ENCODE data around the gene BPIFB6. TPM values are rescaled to one million over a fixed set of nuclear protein-coding genes. Genes with fewer than 3 reads are reported as not detected.

BPIFB6 gene
- polyA plus RNA-seq, 4 donors: 0.09 TPM; not detected in 3

DNA sequence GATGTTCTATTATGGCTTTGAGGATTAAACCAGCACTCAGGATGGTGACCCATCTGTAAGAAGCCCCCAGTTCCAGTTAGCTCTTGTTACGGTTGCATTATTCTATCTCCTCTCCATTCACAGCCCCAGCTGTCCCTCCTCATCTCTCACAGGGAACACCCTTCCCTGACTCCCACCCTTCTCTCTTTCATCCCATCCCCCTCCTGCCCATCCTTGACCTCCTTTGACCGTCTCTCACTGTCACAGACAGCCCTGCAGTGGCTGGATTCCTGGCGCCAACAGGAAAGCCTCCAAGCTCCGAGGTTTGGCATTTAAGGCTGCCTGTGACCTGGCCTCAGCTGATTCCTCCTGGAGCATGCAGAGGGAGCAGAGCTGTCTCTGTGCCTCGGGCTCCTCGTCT, 43.8 kb downstream of the BPIFB6 start:
- Histone ChIP-seq H3K4me1 (ENCODE audit: control insufficient read depth in 3 of 3, insufficient read depth in 2 of 3, low read depth in 1 of 3, low read length in 2 of 3) (no peaks in the 10 kb centered on the region), H3K36me3 (ENCODE audit: control insufficient read depth in 3 of 3, insufficient read depth in 2 of 3, low read depth in 1 of 3, low read length in 3 of 3) (no peaks in the 10 kb centered on the region), H3K9me3 (ENCODE audit: control insufficient read depth in 2 of 2, insufficient read depth in 1 of 2, low read depth in 1 of 2, low read length in 1 of 2) (no peaks in the 10 kb centered on the region), H3K27ac (ENCODE audit: low read depth in 1 of 3, low read length in 2 of 3) (no peak overlapping the region), H3K27me3 (ENCODE audit: control insufficient read depth in 3 of 3, insufficient read depth in 3 of 3, low read length in 3 of 3) (no peaks in the 10 kb centered on the region), H3K4me3 (ENCODE audit: low read depth in 1 of 3, low read length in 3 of 3) (no peak overlapping the region)
- WGBS, 3 donors: 54 to 67% (median 59%) methylated on average over 6 of the region's 6 CpGs
- DNase-seq (no peak), FAIRE-seq (no peak)

DNA sequence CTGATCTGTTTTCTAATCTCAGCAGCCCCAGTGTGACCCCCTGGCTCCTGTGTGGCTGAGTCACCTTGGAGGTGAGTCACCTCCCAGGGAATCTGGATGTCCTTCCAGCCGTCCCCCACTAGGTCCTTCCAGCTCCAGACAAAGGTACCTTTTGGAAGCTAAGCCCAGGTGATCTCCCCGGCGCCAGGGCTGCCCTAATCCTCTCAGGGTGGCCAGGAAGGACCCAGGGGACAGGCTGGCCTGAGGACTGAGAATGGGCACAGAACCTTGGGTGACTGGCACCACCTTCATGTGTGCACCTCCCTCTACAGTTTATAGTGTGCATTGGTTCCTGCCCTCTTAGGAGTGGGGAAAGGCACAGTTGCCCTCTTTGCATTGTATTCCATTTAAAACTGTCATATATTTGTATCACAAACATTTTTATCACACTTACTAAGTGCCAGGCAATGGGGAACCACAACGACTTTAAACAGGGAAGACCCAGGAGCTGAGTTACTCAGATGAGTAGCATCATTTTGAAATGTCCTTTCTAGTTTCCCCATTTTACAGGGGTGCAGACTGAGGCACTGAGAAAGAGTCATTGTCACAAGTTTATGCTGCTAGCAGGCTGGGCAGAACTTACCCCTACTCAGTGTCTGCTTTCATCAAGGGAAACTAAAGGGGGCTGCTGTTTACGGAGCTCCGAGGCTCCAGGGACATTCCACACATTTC, 45.4 kb downstream of the BPIFB6 start:
- DNase-seq (no peak), FAIRE-seq (no peak)
- Histone ChIP-seq H3K4me3 (ENCODE audit: low read depth in 1 of 3, low read length in 3 of 3) (no peak overlapping the region), H3K9me3 (ENCODE audit: control insufficient read depth in 2 of 2, insufficient read depth in 1 of 2, low read depth in 1 of 2, low read length in 1 of 2) (no peaks in the 10 kb centered on the region), H3K27ac (ENCODE audit: low read depth in 1 of 3, low read length in 2 of 3) (no peak overlapping the region), H3K4me1 (ENCODE audit: control insufficient read depth in 3 of 3, insufficient read depth in 2 of 3, low read depth in 1 of 3, low read length in 2 of 3) (no peaks in the 10 kb centered on the region), H3K36me3 (ENCODE audit: control insufficient read depth in 3 of 3, insufficient read depth in 2 of 3, low read depth in 1 of 3, low read length in 3 of 3) (no peaks in the 10 kb centered on the region), H3K27me3 (ENCODE audit: control insufficient read depth in 3 of 3, insufficient read depth in 3 of 3, low read length in 3 of 3) (no peaks in the 10 kb centered on the region)
- WGBS, 3 donors: 36 to 65% (median 52%) methylated on average over 6 of the region's 6 CpGs

DNA sequence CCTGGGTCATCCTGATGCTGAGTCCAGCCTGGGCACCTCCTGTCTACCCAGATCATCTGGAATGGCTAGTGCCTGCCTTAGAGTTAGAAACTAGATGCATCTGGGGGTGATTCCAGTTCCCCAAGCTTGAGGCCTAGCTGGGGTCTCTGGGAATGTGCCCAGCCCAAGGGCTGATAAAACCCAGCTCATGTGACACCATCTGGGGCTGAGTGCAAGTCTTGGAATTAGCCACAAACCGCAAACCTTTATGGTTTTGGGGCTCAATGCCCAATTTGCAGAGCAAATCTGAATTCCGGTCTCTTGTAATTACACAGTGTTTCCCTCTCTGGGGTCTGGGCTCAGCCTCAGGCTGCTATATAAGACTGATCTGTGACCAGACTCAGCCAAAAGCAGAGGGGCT, 47.8 kb downstream of the BPIFB6 start, which contains the start of gene BPIFB4:
BPIFB4 (plus strand) TSS at position 385 of the 400 bp plus-strand sequence. CDS start 1,884 bp downstream, outside the sequence.
- H3K27ac ChIP-seq (ENCODE audit: low read depth in 1 of 3, low read length in 2 of 3): no peak within 1 kb of the TSS
- H3K36me3 ChIP-seq (ENCODE audit: control insufficient read depth in 3 of 3, insufficient read depth in 2 of 3, low read depth in 1 of 3, low read length in 3 of 3): no peaks in the 10 kb centered on the region
- H3K4me3 ChIP-seq (ENCODE audit: low read depth in 1 of 3, low read length in 3 of 3): no peak within 1 kb of the TSS
- DNase-seq (no peak), FAIRE-seq (no peak)
- H3K27me3 ChIP-seq (ENCODE audit: control insufficient read depth in 3 of 3, insufficient read depth in 3 of 3, low read length in 3 of 3): no peaks in the 10 kb centered on the region
- 68 to 80% (median 69%) methylated on average over 2 of the region's 2 CpGs for WGBS, 3 donors
- no peaks in the 10 kb centered on the region for H3K4me1 ChIP-seq (ENCODE audit: control insufficient read depth in 3 of 3, insufficient read depth in 2 of 3, low read depth in 1 of 3, low read length in 2 of 3)
- no peaks in the 10 kb centered on the region for H3K9me3 ChIP-seq (ENCODE audit: control insufficient read depth in 2 of 2, insufficient read depth in 1 of 2, low read depth in 1 of 2, low read length in 1 of 2)

DNA sequence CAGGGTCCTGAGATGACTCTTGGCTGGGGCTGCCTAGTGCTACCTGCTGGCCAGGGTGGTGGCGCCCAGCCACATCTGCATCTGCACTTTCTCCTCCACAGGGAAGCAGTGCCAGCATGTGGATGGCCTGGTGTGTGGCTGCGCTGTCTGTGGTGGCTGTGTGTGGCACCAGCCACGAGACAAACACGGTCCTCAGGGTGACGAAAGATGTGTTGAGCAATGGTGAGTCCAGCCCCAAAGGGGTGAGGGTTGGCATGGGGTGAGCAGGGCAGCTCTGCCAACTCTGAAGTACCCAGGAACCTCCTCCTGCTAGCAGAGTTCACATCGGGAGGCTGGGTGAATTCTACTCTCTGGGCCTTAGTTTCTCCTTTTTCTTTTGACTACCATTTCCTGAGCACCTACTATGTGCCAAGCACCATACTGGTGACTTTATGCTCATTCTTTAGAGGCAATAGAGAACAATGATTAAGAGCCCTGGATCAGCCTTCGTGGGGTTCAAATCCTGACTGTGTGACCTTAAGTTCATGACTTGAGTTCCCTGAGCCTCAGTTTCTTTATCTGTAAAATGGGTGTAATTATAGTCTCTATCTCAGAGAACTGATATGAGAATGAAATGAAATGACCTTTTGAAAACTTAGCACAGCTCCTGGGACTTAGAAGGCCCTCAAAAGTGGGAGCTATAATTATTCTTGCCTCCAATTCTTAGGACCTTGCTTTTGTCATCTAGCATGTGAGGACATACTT, 50.1 kb downstream of the BPIFB6 start:
- DNase-seq: no peak
- FAIRE-seq: no peak
- no peaks in the 10 kb centered on the region for H3K9me3 ChIP-seq (ENCODE audit: control insufficient read depth in 2 of 2, insufficient read depth in 1 of 2, low read depth in 1 of 2, low read length in 1 of 2)
- H3K4me1 ChIP-seq (ENCODE audit: control insufficient read depth in 3 of 3, insufficient read depth in 2 of 3, low read depth in 1 of 3, low read length in 2 of 3): no peaks in the 10 kb centered on the region
- H3K27me3 ChIP-seq (ENCODE audit: control insufficient read depth in 3 of 3, insufficient read depth in 3 of 3, low read length in 3 of 3): no peaks in the 10 kb centered on the region
- H3K4me3 ChIP-seq (ENCODE audit: low read depth in 1 of 3, low read length in 3 of 3): no peak overlapping the region
- no peak overlapping the region for H3K27ac ChIP-seq (ENCODE audit: low read depth in 1 of 3, low read length in 2 of 3)
- no peaks in the 10 kb centered on the region for H3K36me3 ChIP-seq (ENCODE audit: control insufficient read depth in 3 of 3, insufficient read depth in 2 of 3, low read depth in 1 of 3, low read length in 3 of 3)
- WGBS, 3 donors: 71 to 82% (median 75%) methylated on average over 7 of the region's 7 CpGs

DNA sequence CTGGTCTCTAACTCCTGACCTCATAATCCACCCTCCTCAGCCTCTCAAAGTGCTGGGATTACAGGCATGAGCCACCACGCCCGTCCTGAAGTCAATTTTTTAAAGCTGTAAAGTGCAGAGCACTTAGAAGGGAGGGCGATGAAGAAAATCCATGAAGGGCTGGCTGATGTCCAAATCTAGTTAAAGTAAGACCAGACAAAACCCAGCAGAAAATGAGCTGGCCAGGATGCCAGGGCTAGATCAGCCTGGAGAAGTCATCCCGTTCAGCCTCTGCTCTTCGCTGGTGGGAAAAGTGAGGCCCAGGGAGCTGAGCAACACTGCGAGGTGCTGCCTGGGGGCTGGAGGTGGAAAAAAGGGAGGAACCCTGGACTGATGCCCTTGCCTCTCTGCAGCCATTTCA, 51.1 kb downstream of the BPIFB6 start:
- no peak for DNase-seq

DNA sequence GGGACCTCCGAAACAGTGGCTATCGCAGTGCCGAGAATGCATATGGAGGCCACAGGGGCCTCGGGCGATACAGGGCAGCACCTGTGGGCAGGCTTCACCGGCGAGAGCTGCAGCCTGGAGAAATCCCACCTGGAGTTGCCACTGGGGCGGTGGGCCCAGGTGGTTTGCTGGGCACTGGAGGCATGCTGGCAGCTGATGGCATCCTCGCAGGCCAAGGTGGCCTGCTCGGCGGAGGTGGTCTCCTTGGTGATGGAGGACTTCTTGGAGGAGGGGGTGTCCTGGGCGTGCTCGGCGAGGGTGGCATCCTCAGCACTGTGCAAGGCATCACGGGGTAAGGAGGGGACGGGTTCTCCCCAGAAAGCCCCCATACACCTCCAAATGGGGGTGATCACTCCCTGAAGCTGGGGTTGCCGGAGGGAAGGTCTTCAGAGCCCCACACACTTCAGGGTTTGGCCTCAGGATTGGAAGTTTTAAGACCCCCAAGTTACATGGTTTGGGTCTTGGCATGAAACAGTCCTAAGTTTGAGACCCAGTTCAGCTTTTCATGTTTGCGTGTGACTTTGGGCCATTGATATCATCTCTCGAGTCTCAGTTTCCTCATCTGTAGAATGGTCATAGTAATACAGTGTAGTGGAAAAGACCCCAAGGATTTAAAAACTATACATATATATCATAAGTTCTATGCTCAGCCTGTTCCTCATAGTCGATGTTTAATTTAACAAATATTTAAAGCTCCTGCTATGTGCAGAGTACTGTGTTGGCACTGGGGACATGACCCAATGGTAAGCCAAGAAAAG, 52.3 kb downstream of the BPIFB6 start:
- DNase-seq (no peak), FAIRE-seq (no peak)
- Histone ChIP-seq H3K36me3 (ENCODE audit: control insufficient read depth in 3 of 3, insufficient read depth in 2 of 3, low read depth in 1 of 3, low read length in 3 of 3) (no peaks in the 10 kb centered on the region), H3K27me3 (ENCODE audit: control insufficient read depth in 3 of 3, insufficient read depth in 3 of 3, low read length in 3 of 3) (no peaks in the 10 kb centered on the region), H3K27ac (ENCODE audit: low read depth in 1 of 3, low read length in 2 of 3) (no peak overlapping the region), H3K4me3 (ENCODE audit: low read depth in 1 of 3, low read length in 3 of 3) (no peak overlapping the region), H3K4me1 (ENCODE audit: control insufficient read depth in 3 of 3, insufficient read depth in 2 of 3, low read depth in 1 of 3, low read length in 2 of 3) (no peaks in the 10 kb centered on the region), H3K9me3 (ENCODE audit: control insufficient read depth in 2 of 2, insufficient read depth in 1 of 2, low read depth in 1 of 2, low read length in 1 of 2) (no peaks in the 10 kb centered on the region)
- WGBS, 3 donors: 87 to 93% (median 92%) methylated on average over 20 of the region's 20 CpGs

More for the DNA sequence above, 51.1 kb downstream of the BPIFB6 start:
- Histone ChIP-seq H3K4me3 (ENCODE audit: low read depth in 1 of 3, low read length in 3 of 3) (no peak overlapping the region), H3K27ac (ENCODE audit: low read depth in 1 of 3, low read length in 2 of 3) (no peak overlapping the region), H3K9me3 (ENCODE audit: control insufficient read depth in 2 of 2, insufficient read depth in 1 of 2, low read depth in 1 of 2, low read length in 1 of 2) (no peaks in the 10 kb centered on the region), H3K36me3 (ENCODE audit: control insufficient read depth in 3 of 3, insufficient read depth in 2 of 3, low read depth in 1 of 3, low read length in 3 of 3) (no peaks in the 10 kb centered on the region), H3K27me3 (ENCODE audit: control insufficient read depth in 3 of 3, insufficient read depth in 3 of 3, low read length in 3 of 3) (no peaks in the 10 kb centered on the region), H3K4me1 (ENCODE audit: control insufficient read depth in 3 of 3, insufficient read depth in 2 of 3, low read depth in 1 of 3, low read length in 2 of 3) (no peaks in the 10 kb centered on the region)
- no peak for FAIRE-seq
- 39 to 57% (median 52%) methylated on average over 6 of the region's 6 CpGs for WGBS, 3 donors

DNA sequence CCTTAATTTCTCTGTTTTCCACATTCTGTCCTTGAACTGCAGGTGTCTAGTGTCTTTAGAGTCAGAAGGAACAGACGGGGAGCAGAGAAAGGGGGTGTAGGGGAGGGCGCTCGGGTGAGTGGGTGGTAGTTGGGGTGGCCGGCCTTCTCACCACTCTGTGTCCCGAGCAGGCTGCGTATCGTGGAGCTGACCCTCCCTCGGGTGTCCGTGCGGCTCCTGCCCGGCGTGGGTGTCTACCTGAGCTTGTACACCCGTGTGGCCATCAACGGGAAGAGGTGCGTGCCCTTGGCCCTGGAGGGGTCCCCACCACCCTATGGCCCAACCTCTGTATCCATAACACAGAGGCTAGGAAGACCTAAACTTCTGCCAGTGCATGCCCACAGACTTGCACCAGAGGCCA, 53.3 kb downstream of the BPIFB6 start:
- H3K4me3 ChIP-seq (ENCODE audit: low read depth in 1 of 3, low read length in 3 of 3): no peak overlapping the region
- no peak for DNase-seq
- no peak overlapping the region for H3K27ac ChIP-seq (ENCODE audit: low read depth in 1 of 3, low read length in 2 of 3)
- H3K9me3 ChIP-seq (ENCODE audit: control insufficient read depth in 2 of 2, insufficient read depth in 1 of 2, low read depth in 1 of 2, low read length in 1 of 2): no peaks in the 10 kb centered on the region
- no peaks in the 10 kb centered on the region for H3K36me3 ChIP-seq (ENCODE audit: control insufficient read depth in 3 of 3, insufficient read depth in 2 of 3, low read depth in 1 of 3, low read length in 3 of 3)
- H3K27me3 ChIP-seq (ENCODE audit: control insufficient read depth in 3 of 3, insufficient read depth in 3 of 3, low read length in 3 of 3): no peaks in the 10 kb centered on the region
- no peak for FAIRE-seq
- H3K4me1 ChIP-seq (ENCODE audit: control insufficient read depth in 3 of 3, insufficient read depth in 2 of 3, low read depth in 1 of 3, low read length in 2 of 3): no peaks in the 10 kb centered on the region
- 85 to 93% (median 88%) methylated on average over 10 to 15 of the region's 15 CpGs for WGBS, 3 donors

DNA sequence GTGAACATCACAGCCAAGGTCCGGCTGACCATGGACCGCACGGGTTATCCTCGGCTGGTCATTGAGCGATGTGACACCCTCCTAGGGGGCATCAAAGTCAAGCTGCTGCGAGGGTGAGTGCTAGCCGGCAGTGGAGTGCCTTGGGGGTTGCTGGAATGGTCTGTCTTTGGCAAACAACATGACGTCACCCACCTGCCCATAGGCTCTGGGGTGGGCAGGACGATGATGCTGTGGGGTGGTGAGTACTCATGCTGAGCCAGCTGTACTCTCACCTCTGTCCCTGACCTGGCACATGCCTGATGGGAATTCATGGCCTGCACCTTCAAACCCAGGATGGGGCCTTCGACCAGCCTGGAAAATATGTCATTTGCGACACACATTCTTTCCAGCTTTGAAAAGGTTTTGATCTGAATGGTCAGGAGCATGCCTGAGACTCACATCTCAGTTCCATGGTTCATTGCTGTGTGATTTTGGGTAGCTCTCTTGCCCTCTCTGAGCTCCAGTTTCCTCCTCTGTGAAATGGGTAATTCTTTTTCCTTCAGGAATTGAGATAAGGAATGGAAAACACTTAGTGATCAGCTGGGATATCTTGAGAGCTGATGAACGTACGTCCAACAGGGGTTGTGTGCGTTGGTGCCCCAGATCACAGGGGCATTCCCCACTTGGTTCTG, 54.7 kb downstream of the BPIFB6 start:
- Histone ChIP-seq H3K27ac (ENCODE audit: low read depth in 1 of 3, low read length in 2 of 3) (no peak overlapping the region), H3K9me3 (ENCODE audit: control insufficient read depth in 2 of 2, insufficient read depth in 1 of 2, low read depth in 1 of 2, low read length in 1 of 2) (no peaks in the 10 kb centered on the region), H3K4me1 (ENCODE audit: control insufficient read depth in 3 of 3, insufficient read depth in 2 of 3, low read depth in 1 of 3, low read length in 2 of 3) (no peaks in the 10 kb centered on the region), H3K27me3 (ENCODE audit: control insufficient read depth in 3 of 3, insufficient read depth in 3 of 3, low read length in 3 of 3) (no peaks in the 10 kb centered on the region), H3K36me3 (ENCODE audit: control insufficient read depth in 3 of 3, insufficient read depth in 2 of 3, low read depth in 1 of 3, low read length in 3 of 3) (no peaks in the 10 kb centered on the region), H3K4me3 (ENCODE audit: low read depth in 1 of 3, low read length in 3 of 3) (no peak overlapping the region)
- FAIRE-seq (no peak), DNase-seq (no peak)
- 77 to 83% (median 79%) methylated on average over 14 of the region's 14 CpGs for WGBS, 3 donors

Data from small intestine (tissue), 7 donors.